ENCODE data around the gene MICALL1.

GRCh38 chr22:37898441-37899181 is 7.5 kb upstream of the MICALL1 start:
- no peak for TF ChIP-seq CTCF (IDR thresholded peaks at IDR 0.05)
- TF ChIP-seq POLR2A (IDR thresholded peaks at IDR 0.05): no peak

Measured in esophagus squamous epithelium (tissue), 4 donors.